Measurements from ENCODE around the gene ZMIZ1.
A peak's percentile ranks its signal among the peaks of the same experiment; 100 is the strongest.

ZMIZ1 gene

GRCh38 chr10:79116801-79117723, 48.3 kb downstream of the ZMIZ1 start:
- no peak for DNase-seq (ENCODE audit: low read depth)

- no peak for DNase-seq (ENCODE audit: low read depth)
Measured at GRCh38 chr10:79118286-79119202, 49.8 kb downstream of the ZMIZ1 start.

- DNase-seq (ENCODE audit: low read depth): no peak
Measured at GRCh38 chr10:79119306-79119705, 50.5 kb downstream of the ZMIZ1 start.

- no peak for DNase-seq (ENCODE audit: low read depth)
Measured at GRCh38 chr10:79123547-79123963, 54.8 kb downstream of the ZMIZ1 start.

GRCh38 chr10:79124066-79124465, 55.3 kb downstream of the ZMIZ1 start:
- no peak for DNase-seq (ENCODE audit: low read depth)

- DNase-seq (ENCODE audit: low read depth): no peak
Measured at GRCh38 chr10:79125092-79125491, 56.3 kb downstream of the ZMIZ1 start.

GRCh38 chr10:79126351-79127080, 57.8 kb downstream of the ZMIZ1 start:
- no peak for DNase-seq (ENCODE audit: low read depth)

- peak; percentile 36 for DNase-seq (ENCODE audit: low read depth)
Measured at GRCh38 chr10:79127151-79127961, 58.6 kb downstream of the ZMIZ1 start.

GRCh38 chr10:79128241-79128922, 59.6 kb downstream of the ZMIZ1 start:
- DNase-seq (ENCODE audit: low read depth): no peak

- DNase-seq (ENCODE audit: low read depth): no peak
Measured at GRCh38 chr10:79128923-79129305, 60.1 kb downstream of the ZMIZ1 start.

GRCh38 chr10:79129361-79129997, 60.7 kb downstream of the ZMIZ1 start:
- DNase-seq (ENCODE audit: low read depth): no peak

GRCh38 chr10:79130255-79130654, 61.5 kb downstream of the ZMIZ1 start:
- no peak for DNase-seq (ENCODE audit: low read depth)

- no peak for DNase-seq (ENCODE audit: low read depth)
Measured at GRCh38 chr10:79130846-79131245, 62.1 kb downstream of the ZMIZ1 start.

- no peak for DNase-seq (ENCODE audit: low read depth)
Measured at GRCh38 chr10:79131836-79132631, 63.3 kb downstream of the ZMIZ1 start.

- DNase-seq (ENCODE audit: low read depth): no peak
Measured at GRCh38 chr10:79132681-79133381, 64.1 kb downstream of the ZMIZ1 start.

- no peak for DNase-seq (ENCODE audit: low read depth)
Measured at GRCh38 chr10:79133416-79133815, 64.7 kb downstream of the ZMIZ1 start.

- no peak for DNase-seq (ENCODE audit: low read depth)
Measured at GRCh38 chr10:79135790-79136189, 67.0 kb downstream of the ZMIZ1 start.

GRCh38 chr10:79136236-79137005, 67.7 kb downstream of the ZMIZ1 start:
- DNase-seq (ENCODE audit: low read depth): no peak
